ENCODE measurements around the gene RAMP2.
"Not testable (repeated sequence)": the region's sequence is repeated elsewhere in the genome, so short reads cannot be mapped to it uniquely, and the experiment has no call there.

The RAMP2 gene, protein sequence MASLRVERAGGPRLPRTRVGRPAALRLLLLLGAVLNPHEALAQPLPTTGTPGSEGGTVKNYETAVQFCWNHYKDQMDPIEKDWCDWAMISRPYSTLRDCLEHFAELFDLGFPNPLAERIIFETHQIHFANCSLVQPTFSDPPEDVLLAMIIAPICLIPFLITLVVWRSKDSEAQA

DNA sequence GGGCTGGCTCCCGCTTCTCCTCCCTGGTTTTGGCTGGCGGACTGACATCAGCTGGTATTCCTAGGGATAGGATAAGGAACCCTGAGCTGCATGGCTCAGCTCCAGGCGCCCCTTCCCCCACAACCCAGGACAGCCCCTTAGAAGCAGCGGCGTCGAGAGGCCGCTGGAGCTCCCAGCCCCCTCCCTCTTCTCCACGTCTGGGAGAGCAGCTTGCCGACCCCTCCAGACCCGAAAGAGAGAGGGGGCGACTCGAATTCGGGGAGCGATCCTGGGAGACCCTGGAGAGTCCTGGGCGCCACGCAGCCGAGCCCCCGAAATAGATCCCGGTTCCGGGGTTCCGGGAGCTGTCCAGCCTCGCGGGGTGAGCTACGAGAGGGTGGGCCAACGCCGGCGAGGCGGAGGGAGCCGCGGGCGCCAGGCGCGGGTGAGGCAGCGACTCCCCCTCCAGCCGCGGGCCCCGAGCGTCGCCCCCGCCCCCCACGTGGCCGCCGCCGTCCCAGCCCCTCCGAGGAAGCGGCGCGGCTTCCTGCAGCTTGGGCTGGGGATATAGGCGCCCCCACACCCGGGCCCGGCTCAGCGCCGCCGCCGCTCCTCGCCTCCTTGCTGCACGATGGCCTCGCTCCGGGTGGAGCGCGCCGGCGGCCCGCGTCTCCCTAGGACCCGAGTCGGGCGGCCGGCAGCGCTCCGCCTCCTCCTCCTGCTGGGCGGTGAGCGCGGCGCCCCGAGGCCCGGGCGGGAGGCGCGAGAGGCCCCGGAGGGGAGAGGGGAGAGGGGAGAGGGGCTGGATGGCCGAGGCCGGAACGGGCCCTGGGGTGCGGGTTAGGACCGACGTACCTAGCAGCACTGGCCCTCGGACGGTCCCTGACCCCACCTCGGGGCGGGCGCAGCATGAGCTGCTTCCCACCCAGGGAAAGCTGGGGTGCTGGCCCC, at the start of gene RAMP2:
RAMP2 (plus strand) TSS at position 576 of the 930 bp plus-strand sequence; CDS start at position 611, 35 bp downstream.
- DNase-seq (ENCODE audit: low read depth in 2 of 2), result no peak

DNA sequence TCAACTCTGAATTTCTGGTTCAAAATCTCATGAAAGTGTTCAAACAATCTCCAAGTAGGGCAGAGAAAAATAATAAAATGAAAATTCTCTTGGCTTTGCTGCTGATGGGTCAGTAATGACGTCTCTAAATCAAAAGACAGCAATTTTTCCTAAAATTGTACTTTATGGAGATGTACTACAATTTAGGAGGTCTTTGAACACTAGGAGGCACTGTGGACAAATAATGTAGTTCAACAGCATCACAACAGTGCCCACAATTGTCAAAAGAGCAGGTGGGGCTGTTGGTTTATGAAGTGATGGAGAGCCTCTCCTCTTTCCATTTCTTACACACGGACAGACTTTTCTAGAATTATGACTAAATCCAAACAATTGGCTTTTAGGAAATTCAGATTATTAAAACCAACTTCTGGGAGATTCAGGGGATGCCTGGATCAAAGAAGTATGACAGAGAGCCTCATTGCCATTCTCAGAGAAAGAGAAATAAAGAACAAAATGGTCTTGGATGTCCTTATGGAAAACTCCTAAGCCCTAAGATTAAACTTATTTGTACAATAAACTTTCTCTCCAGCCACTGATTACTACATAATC, 39.9 kb upstream of the RAMP2 start:
- peak in 1 of 2 donors; percentile 7 for DNase-seq (ENCODE audit: low read depth in 2 of 2)

- no peak for DNase-seq (ENCODE audit: low read depth in 2 of 2)
These were observed 37.4 kb upstream of the RAMP2 start for GRCh38 chr17:42723636-42724035.

DNA sequence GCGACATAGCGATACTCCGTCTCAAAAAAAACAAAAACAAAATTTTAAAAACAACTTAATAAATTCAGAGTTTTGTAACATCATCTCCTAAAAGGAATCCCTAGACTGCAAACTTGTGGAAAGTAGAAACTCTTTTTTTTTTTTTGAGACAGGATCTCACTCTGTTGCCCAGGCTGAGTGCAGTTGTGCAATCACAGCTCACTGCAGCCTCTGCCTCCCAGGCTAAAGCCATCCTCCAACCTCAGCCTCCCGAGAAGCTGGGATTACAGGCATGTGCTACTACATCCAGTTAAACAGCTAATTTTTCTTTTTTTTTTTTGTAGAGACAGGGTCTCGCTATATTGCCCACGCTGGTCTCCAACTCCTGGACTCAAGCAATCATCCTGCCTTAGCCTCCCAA, 35.9 kb upstream of the RAMP2 start:
- DNase-seq (ENCODE audit: low read depth in 2 of 2), result no peak

- DNase-seq (ENCODE audit: low read depth in 2 of 2), result no peak
These were observed 20.3 kb upstream of the RAMP2 start for GRCh38 chr17:42740699-42741098.

GRCh38 chr17:42742916-42743315, 18.1 kb upstream of the RAMP2 start:
- not testable (repeated sequence) for DNase-seq (ENCODE audit: low read depth in 2 of 2)

DNA sequence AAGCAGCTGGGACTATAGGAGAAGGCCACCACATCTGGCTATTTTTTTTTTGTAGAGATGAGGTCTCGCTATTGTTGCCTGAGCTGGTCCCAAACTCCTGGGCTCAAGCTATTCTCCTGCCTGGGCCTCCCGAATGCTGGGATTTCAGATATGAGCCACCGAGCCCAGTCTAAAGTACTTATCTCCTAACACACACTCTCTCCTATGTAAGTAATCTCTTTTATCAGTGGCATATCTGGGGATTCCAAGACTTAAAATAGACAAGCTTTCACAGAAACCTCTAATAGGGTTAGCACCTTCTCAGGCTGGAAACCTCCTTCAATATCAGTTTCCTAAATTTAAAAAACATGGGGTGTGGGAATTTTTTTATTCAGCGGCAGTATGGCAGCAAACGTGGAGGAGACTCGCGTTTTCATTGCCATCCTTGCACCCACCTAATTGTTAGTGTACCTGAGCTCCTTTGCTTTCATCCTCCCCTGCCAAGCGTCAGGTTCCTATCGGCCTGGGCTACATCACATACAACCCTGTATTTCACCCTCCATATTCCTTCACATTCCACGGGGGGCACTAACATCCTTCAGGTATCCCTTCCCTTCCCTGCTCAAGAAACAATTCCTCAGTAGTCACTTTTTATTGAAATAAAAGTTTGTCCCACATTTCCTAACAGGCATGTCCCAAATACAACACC, 17.3 kb upstream of the RAMP2 start:
- DNase-seq (ENCODE audit: low read depth in 2 of 2), result no peak

- DNase-seq (ENCODE audit: low read depth in 2 of 2), result peak; percentile 36 to 67
These were observed 16.7 kb upstream of the RAMP2 start for GRCh38 chr17:42744283-42744805.

GRCh38 chr17:42744806-42745617, 16.0 kb upstream of the RAMP2 start, which contains the start of gene EZH1:
TSS of gene EZH1 (minus strand) at chr17:42745040. CDS start at chr17:42728941, 16,099 bp downstream.
- DNase-seq (ENCODE audit: low read depth in 2 of 2), result peak; percentile 78 to 86

DNA sequence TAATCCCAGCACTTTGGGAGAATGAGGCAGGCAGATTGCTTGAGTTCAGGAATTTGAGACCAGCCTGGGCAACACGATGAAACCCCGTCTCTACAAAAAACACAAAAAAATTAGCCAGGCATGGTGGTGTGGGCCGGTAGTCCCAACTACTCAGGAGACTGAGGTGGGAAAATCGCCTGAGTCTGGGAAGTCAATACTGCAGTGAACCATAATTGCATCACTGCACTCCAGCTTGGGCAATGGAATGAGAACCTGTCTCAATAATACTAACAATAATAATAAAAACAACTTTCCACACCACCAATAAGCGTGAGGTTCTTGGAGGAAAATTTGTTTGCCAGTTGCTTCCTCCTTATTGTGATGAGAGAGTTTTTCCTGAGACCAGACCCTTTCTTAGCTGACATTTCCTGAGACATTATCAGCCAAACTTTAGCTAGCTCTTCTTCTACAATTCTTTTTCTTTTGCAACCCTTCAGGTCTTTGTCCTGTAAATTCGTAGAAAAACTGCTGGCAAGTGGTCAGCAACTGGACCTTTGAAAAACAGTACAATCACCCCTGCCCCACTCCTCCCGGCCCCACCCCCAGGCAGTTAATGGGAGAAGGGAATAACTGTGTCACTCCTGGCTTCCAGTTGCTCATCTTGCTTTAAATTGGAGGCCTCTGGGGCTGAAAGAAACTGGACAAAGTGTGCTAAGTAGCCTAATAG, 12.7 kb upstream of the RAMP2 start:
- DNase-seq (ENCODE audit: low read depth in 2 of 2), result no peak

- no peak for DNase-seq (ENCODE audit: low read depth in 2 of 2)
These were observed 11.9 kb upstream of the RAMP2 start for GRCh38 chr17:42748908-42749798.

DNA sequence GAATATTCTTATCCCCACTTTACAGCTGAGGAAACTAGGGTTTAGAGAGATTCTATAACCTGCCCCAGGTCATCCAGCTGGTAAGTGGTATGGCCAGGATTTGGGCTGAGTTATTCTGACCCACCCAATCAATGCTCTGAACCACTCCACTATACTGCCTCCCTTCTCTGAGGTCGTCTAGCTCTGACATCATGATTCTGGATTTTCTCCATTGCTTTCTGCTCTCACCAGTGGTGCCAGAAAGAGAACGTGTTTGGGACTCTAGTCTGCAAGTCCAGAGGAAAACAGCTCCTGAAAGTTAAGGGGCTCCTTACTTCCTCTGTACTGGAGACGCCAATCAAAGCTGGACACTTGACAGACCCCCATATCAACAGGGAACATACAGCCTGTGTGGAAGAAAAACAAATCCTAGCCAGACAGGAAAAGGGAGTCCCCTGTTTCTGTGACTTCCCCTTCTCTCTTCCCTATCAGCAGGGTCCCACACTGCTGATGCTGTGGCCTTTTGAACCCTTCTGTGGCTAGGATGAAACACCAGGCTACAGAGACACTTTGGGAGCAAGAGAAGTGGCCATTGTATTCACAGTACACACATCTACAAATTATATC, 10.2 kb upstream of the RAMP2 start:
- DNase-seq (ENCODE audit: low read depth in 2 of 2), result no peak

DNA sequence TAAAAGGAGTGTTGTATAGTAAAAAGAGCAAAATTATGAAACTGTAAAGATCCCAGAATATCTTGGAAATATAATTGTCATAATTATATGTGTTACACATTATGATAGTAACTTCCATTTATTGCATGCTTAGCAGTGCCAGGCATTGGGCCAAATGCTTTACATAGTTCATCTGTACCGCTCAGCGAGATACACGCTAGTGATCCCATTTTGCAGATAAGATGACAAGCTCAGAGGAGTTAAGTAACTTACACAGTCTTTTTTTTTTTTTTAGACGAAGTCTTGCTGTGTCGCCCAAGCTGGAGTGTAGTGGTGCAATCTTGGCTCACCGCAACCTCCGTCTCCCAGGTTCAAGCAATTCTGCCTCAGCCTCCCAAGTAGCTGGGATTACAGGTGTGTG, 9.4 kb upstream of the RAMP2 start:
- DNase-seq (ENCODE audit: low read depth in 2 of 2), result no peak

DNA sequence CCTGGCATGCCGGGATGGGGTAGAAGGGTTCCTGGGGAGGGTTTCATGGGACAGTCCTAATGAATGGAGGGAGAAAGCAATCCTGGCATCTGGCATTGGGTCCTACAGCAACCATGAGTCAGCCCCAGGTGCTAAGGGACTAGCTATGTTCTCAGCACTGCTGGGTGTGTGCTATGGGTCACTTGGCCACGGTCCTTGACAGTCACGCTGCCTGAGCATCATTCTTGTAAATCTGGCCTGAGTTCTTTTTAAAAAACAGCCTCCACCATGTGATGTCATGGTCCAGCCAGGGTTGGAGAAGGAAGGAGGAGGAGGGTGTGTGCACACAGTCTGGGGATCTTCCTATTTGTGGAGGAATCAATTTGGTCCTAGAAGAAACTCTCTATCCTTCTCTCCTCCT, 6.2 kb upstream of the RAMP2 start:
- no peak for DNase-seq (ENCODE audit: low read depth in 2 of 2)

DNA sequence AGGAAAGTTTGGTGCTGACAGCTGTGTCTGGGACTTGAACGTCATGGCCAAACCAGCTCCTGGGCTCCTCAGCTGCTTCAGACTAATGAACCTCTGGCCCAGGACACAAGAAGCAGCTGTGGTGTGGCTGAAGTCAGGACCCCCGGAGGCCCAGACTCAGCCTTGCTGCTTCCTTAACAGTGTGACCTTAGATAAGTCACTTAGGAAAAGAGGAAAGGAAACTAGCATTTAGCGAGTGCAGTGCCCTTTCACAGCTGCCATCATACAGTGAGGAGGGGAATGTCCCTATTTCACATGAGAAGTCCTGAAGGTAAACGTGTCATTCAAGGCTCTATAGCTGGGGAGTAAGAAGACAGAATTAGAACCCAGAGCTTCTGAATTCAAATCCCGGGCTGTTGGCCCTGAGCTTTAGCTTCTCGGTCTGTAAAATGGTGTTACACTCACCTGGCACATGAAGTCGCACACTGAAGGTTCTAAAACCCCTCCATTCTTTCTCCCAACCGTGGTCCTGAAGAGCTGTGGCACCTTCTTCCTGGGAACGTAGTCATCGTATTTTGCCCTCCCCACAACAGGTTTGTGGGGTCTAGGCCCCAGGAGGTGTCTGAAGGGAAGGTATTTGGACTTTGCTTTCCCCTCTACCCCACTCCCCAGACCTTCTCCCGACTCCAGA, 910 bp upstream of the RAMP2 start:
- DNase-seq (ENCODE audit: low read depth in 2 of 2), result no peak

DNA sequence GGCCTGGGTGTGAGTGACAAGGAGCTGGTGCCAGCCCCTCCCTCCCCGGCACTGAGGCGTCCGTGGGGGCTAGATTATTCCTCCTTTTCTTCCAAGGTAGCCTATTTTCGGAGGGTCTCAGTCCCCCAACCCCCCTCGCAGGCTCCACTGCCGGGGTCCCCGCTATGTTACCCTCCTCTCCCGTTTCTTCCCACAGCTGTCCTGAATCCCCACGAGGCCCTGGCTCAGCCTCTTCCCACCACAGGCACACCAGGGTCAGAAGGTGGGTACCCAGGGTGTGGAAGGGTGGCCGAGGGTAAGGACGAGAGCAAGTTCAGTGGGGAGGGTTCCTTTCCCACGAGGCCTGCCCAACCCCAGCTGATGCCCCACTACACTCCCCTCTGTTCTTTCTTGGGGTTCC, 611 bp downstream of the RAMP2 start:
- DNase-seq (ENCODE audit: low read depth in 2 of 2), result no peak

DNA sequence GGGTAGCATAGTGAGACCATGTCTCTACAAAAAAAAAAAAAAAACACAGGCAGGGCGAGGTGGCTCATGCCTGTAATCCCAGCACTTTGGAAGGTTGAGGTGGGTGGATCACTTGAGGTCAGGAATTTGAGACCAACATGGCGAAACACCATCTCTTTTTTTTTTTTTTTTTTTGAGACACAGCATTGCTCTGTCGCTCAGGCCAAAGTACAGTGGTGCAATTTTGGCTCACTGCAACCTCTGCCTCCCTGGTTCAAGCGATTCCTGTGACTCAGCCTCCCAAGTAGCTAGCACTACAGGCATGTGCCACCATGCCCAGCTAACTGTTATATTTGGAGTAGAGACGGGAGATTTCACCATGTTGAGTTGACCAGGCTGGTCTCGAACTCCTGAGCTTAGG, 5.1 kb downstream of the RAMP2 start:
- DNase-seq (ENCODE audit: low read depth in 2 of 2), result no peak

DNA sequence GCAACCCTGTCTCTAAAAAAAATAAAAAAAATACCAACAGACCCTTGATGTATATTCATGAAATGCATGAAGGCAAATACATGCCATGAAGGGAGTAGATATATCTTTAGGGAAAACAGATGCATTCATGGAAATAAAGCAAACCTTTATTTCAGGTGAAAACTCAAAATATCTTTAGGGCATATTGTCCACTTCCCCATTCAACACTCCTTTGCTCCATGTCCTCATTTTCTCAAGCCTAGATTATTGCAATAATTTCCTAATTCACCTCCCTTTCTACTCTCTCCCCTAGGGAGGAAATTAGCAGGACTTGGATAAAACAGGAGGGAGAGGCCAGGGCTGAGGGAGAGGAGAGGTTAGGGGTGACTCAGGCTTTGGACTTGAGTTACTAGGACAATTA, 6.5 kb downstream of the RAMP2 start:
- DNase-seq (ENCODE audit: low read depth in 2 of 2), result no peak

Measured in stimulated activated CD8-positive, alpha-beta memory T cell treated with anti-CD3 and anti-CD28 coated beads, Interleukin-7, amount 100 ng/mL, for 4 hours (primary cell).